ENCODE data around the gene IL10RB.

DNA sequence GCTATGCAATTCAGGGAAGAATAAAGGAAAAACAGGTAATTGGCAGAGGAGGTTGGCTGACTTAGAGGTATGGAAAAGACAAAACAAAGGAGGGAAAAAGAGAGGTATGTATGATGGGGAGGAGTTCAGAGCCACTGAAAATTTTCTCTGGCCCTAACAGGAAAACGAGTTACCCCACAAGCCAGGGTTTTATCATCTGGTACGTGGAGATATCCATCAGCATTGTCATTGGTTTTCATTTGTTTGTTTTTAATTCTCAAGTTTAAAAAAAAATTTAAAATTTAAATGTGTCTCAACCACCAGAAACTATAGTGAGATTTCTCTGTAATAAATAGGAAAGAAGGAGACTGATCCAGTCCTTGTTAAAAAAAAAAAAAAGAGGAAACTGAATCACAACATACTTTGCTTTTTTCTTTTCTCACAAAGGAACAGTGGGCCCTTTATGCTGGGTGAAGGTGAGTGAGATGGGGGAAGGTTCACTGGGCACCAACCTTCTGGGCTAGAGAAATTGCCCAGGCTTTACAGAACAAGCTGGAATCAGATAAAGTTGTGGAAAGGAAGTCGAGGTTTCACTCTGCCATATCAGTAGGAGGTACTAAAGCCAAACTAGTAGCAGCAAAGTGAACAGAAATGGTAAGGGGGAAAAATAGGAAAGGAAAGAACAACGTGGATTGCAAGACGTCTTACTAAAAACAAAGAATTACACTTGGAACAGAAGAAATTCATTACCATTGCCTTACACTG lies 33.7 kb upstream of the IL10RB start:
- TF ChIP-seq, protein P1, sequence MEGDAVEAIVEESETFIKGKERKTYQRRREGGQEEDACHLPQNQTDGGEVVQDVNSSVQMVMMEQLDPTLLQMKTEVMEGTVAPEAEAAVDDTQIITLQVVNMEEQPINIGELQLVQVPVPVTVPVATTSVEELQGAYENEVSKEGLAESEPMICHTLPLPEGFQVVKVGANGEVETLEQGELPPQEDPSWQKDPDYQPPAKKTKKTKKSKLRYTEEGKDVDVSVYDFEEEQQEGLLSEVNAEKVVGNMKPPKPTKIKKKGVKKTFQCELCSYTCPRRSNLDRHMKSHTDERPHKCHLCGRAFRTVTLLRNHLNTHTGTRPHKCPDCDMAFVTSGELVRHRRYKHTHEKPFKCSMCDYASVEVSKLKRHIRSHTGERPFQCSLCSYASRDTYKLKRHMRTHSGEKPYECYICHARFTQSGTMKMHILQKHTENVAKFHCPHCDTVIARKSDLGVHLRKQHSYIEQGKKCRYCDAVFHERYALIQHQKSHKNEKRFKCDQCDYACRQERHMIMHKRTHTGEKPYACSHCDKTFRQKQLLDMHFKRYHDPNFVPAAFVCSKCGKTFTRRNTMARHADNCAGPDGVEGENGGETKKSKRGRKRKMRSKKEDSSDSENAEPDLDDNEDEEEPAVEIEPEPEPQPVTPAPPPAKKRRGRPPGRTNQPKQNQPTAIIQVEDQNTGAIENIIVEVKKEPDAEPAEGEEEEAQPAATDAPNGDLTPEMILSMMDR (IDR thresholded peaks at IDR 0.05; ENCODE audit: low read depth, low read length), result no peak
- no peak for TF ChIP-seq EZH2phosphoT487 (IDR thresholded peaks at IDR 0.05; ENCODE audit: low read depth)

Data from OCI-LY3 (cell line).